CD14-positive monocyte (primary cell): ENCODE results near the gene TRDN. TPM values are rescaled to one million over a fixed set of nuclear protein-coding genes. Genes with fewer than 3 reads are reported as not detected.

ENCODE experiments used
- DNase-seq, 3 donors: peaks; one replicate each; pipeline ENCODE4 v3.0.0-alpha.2; 2011 to 2022
- H2AFZ ChIP-seq: 2 replicates; pipeline ENCODE4 v1.6.0; 2012; ENCODE audit warnings: mild to moderate bottlenecking, low read depth, low read length, inconsistent platforms; ENCODE audit not compliant: insufficient read depth, poor library complexity, severe bottlenecking
- H3K27ac ChIP-seq, 2 donors: 1 replicate in 1 of 2; 2 replicates in 1 of 2; pipeline ENCODE4 v1.5.1; 2012 to 2013; ENCODE audit warnings: low read length in 2 of 2, control low read depth in 1 of 2, inconsistent platforms in 1 of 2, low read depth in 1 of 2, mild to moderate bottlenecking in 1 of 2
- H3K27me3 ChIP-seq, 2 donors: one replicate each; pipeline versions ENCODE4 v1.6.0 to v1.6.1; 2011 to 2013; ENCODE audit warnings: low read length in 2 of 2; ENCODE audit not compliant: control insufficient read depth in 2 of 2, insufficient read depth in 2 of 2
- H3K36me3 ChIP-seq, 2 donors: replicated peaks in 1 of 2; 1 replicate in 1 of 2; 2 replicates in 1 of 2; pipeline versions ENCODE4 v1.5.1 to v1.6.1; 2012 to 2013; ENCODE audit warnings: low read length in 2 of 2, control low read depth in 1 of 2, inconsistent platforms in 1 of 2, mild to moderate bottlenecking in 1 of 2; ENCODE audit not compliant: insufficient read depth in 2 of 2, control insufficient read depth in 1 of 2
- H3K4me1 ChIP-seq, 2 donors: 1 replicate in 1 of 2; 2 replicates in 1 of 2; pipeline versions ENCODE4 v1.5.1 to v1.6.1; 2012 to 2013; ENCODE audit warnings: low read length in 2 of 2, control low read depth in 1 of 2, inconsistent platforms in 1 of 2, mild to moderate bottlenecking in 1 of 2, moderate library complexity in 1 of 2; ENCODE audit not compliant: insufficient read depth in 2 of 2, control insufficient read depth in 1 of 2
- H3K4me2 ChIP-seq: replicated peaks from 2 replicates; pipeline ENCODE3; 2012; ENCODE audit warnings: low read length, moderate library complexity, mild to moderate bottlenecking; ENCODE audit not compliant: poor library complexity, severe bottlenecking; ENCODE audit errors: extremely low read depth
- H3K4me3 ChIP-seq, 3 experiments: fragments of 200-600 bp in 1 of 3; sonication (generic) in 1 of 3; replicated peaks in 1 of 3; 1 replicate in 2 of 3; 2 replicates in 1 of 3; pipeline ENCODE4 v1.5.1; 2011 to 2013; ENCODE audit warnings: low read length in 3 of 3, mild to moderate bottlenecking in 3 of 3, control low read depth in 2 of 3, low read depth in 2 of 3, inconsistent platforms in 1 of 3, moderate library complexity in 1 of 3
- H3K79me2 ChIP-seq: 2 replicates; pipeline ENCODE4 v1.6.0; 2012; ENCODE audit warnings: mild to moderate bottlenecking, control low read depth, inconsistent platforms, low read length, moderate library complexity; ENCODE audit not compliant: insufficient read depth
- H3K9ac ChIP-seq: 2 replicates; pipeline ENCODE4 v1.6.0; 2017; ENCODE audit warnings: low read length, mild to moderate bottlenecking; ENCODE audit not compliant: insufficient read depth, poor library complexity, severe bottlenecking
- H3K9me3 ChIP-seq, 2 donors: replicated peaks in 1 of 2; 1 replicate in 1 of 2; 2 replicates in 1 of 2; pipeline versions ENCODE4 v1.5.1 to v1.6.1; 2012 to 2013; ENCODE audit warnings: low read length in 2 of 2, control low read depth in 1 of 2; ENCODE audit not compliant: control insufficient read depth in 1 of 2, insufficient read depth in 1 of 2
- H4K20me1 ChIP-seq: 2 replicates; pipeline ENCODE4 v1.6.0; 2012; ENCODE audit warnings: mild to moderate bottlenecking, low read length, control low read depth, moderate library complexity; ENCODE audit not compliant: insufficient read depth
- H3K27ac Mint-ChIP-seq, 7 donors: one replicate each; pipeline ENCODE4 v1.8.0; 2020; ENCODE audit warnings: mild to moderate bottlenecking in 7 of 7, mixed read lengths in 7 of 7, moderate library complexity in 6 of 7, inconsistent platforms in 2 of 7
- H3K27me3 Mint-ChIP-seq, 3 donors: one replicate each; pipeline ENCODE4 v1.8.0; 2021 to 2022; ENCODE audit warnings: low read depth in 3 of 3, mild to moderate bottlenecking in 3 of 3, mixed read lengths in 3 of 3, moderate library complexity in 3 of 3, inconsistent platforms in 1 of 3
- H3K36me3 Mint-ChIP-seq, 2 donors: one replicate each; pipeline ENCODE4 v1.8.0; 2020; ENCODE audit warnings: mixed read lengths in 2 of 2, inconsistent platforms in 1 of 2, mild to moderate bottlenecking in 1 of 2
- H3K4me1 Mint-ChIP-seq: one replicate; pipeline ENCODE4 v1.8.0; 2020; ENCODE audit warnings: mild to moderate bottlenecking, mixed read lengths
- H3K4me3 Mint-ChIP-seq, 2 donors: one replicate each; pipeline ENCODE4 v1.8.0; 2020; ENCODE audit warnings: mild to moderate bottlenecking in 2 of 2, mixed read lengths in 2 of 2, moderate library complexity in 1 of 2
- H3K9me3 Mint-ChIP-seq, 7 donors: one replicate each; pipeline ENCODE4 v1.8.0; 2020 to 2022; ENCODE audit warnings: mixed read lengths in 7 of 7, mild to moderate bottlenecking in 6 of 7, moderate library complexity in 6 of 7, inconsistent platforms in 2 of 7
- CTCF ChIP-seq: fragments of 200-600 bp; IDR thresholded peaks from one replicate; pipeline ENCODE4 v1.8.0; 2022; ENCODE audit warnings: antibody characterized with exemption, mild to moderate bottlenecking
- WGBS: methylation state at CpG from one replicate; pipeline ENCODE4 v1.1.5; 2013; ENCODE audit warnings: missing lambda C conversion rate; ENCODE audit not compliant: insufficient coverage; 5-methylcytosine and 5-hydroxymethylcytosine counted together
- intact Hi-C, 2 donors: fragments of 100-400 bp; cut with micrococcal nuclease; formaldehyde crosslinking; loops; one replicate each; pipeline versions ENCODE4 v1.15.0 to v1.15.1; 2023
- polyA plus RNA-seq, 3 donors: library from polyadenylated mRNA; depleted of rRNA in 1 of 3; unstranded in 2 of 3; stranded (reverse) in 1 of 3; fragments of 300-500 nt in 2 of 3; fragments of >200 nt in 1 of 3; fragmentation: Illumina TruSeq in 2 of 3; gene quantifications; 1 replicate in 2 of 3; 2 replicates in 1 of 3; pipeline ENCODE4 v1.2.3, GENCODE V29; 2012 to 2021

TRDN gene
- polyA plus RNA-seq, 3 donors, result not detected

GRCh38 chr6:123295672-123296071 is 341.1 kb downstream of the TRDN start:
- Histone ChIP-seq H2AFZ (no peak overlapping the region), H3K36me3 (no peaks in the 10 kb centered on the region), H3K27me3 (no peaks in the 10 kb centered on the region), H3K27ac (no peak overlapping the region), H3K9me3 (no peaks in the 10 kb centered on the region), H3K4me3 (no peak overlapping the region), H4K20me1 (no peaks in the 10 kb centered on the region), H3K79me2 (no peaks in the 10 kb centered on the region), H3K4me1 (no peaks in the 10 kb centered on the region), H3K4me2 (no peak overlapping the region), H3K9ac (no peak overlapping the region)
- H3K9me3 Mint-ChIP-seq, result peaks cover 0 to 5% (median 0%) of the 10 kb centered on the region in 7 donors
- no peak overlapping the region for H3K4me3 Mint-ChIP-seq
- no peak overlapping the region for H3K27ac Mint-ChIP-seq
- H3K4me1 Mint-ChIP-seq, result no peaks in the 10 kb centered on the region
- intact Hi-C loops, result no loop called here
- WGBS, result no CpG with 5 or more reads among the region's 8 CpGs
- no peak for DNase-seq
- peaks cover 0 to 3% (median 2%) of the 10 kb centered on the region in 3 donors for H3K27me3 Mint-ChIP-seq
- no peaks in the 10 kb centered on the region for H3K36me3 Mint-ChIP-seq
- TF ChIP-seq CTCF, result no peak

- Histone ChIP-seq H3K4me1 (no peaks in the 10 kb centered on the region), H3K9me3 (no peaks in the 10 kb centered on the region), H3K27me3 (no peaks in the 10 kb centered on the region), H4K20me1 (no peaks in the 10 kb centered on the region), H3K36me3 (no peaks in the 10 kb centered on the region), H3K27ac (no peak overlapping the region), H3K9ac (no peak overlapping the region), H3K79me2 (no peaks in the 10 kb centered on the region), H3K4me3 (no peak overlapping the region), H3K4me2 (no peak overlapping the region), H2AFZ (no peak overlapping the region)
- TF ChIP-seq CTCF, result no peak
- intact Hi-C loops, result no loop called here
- H3K27ac Mint-ChIP-seq, result no peak overlapping the region
- H3K27me3 Mint-ChIP-seq, result peaks cover 0 to 3% (median 2%) of the 10 kb centered on the region in 3 donors
- H3K4me1 Mint-ChIP-seq, result no peaks in the 10 kb centered on the region
- no peak overlapping the region for H3K4me3 Mint-ChIP-seq
- no peak for DNase-seq
- peaks cover 0 to 5% (median 0%) of the 10 kb centered on the region in 7 donors for H3K9me3 Mint-ChIP-seq
- WGBS, result 91% methylated on average over 1 of the region's 1 CpG
- no peaks in the 10 kb centered on the region for H3K36me3 Mint-ChIP-seq
Observed at GRCh38 chr6:123295181-123295580, 341.6 kb downstream of the TRDN start.
